NCI-H2029 treated with DMSO at 0.1 percent for 48 hours (cell line): ENCODE results near the gene CTBS.

Experiments used
- DNase-seq: peaks from one replicate; lab custom pipeline; 2025; lab: John Stamatoyannopoulos, UW

CTBS gene

GRCh38 chr1:84506002-84506728 lies 68.1 kb downstream of the CTBS start, which contains the start of the genes GNG5 and SPATA1:
Gene GNG5, minus strand, starts transcription at chr1:84506581. Its CDS starts 490 bp downstream, at chr1:84506091.
Gene SPATA1, plus strand, starts transcription at chr1:84506386. Its CDS starts 9,974 bp downstream, at chr1:84516360.
- DNase-seq = peak; percentile 77

DNA sequence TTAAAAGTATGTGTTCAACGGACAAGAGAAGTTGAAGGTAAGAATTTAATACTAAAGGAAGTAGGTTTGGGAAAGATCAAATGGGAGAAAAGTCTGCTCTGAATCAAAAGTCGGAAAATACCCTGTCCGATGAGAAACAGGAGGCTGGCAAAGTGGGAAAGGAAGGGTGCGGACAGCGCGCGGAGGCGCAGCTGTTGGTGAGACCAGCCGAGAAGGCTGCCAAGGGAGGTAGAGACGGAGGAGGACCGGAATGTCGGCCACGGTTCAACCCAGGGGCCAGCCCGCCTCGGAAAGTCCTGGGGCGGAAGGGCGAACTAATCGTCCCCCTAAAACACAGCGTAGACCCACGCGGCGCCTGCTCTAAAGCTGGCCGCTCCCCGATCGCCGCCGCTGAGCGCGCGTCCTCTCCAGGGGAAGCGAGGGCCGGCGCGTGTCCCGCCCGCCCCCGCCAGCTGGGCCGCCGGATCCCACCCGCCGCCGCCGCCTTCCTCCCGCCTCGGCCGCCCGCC lies 68.7 kb downstream of the CTBS start:
- DNase-seq = peak; percentile 23

- no peak for DNase-seq
Measured at GRCh38 chr1:84504580-84505492, 69.4 kb downstream of the CTBS start.

DNA sequence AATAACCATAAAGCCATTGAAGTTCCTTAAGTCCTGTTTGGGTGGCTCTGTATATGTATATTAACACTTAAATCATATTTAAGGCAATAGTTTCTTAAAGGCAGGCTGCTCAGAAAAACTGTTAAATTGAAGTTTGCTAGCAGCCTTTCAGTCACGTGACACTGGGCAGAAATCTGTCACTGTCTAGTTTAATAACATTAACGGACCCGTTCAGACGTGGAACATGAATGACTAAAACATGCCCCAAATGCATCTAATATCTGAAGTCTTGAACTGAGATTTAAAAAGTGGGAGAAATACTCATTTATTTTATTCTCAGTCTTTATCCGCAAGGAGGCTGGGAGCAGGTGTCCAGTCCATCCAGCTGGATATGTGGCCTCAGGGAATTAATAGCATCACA lies 71.3 kb downstream of the CTBS start:
- no peak for DNase-seq
